Mucosa of descending colon (tissue), 3 donors: ENCODE data around the gene VILL. TPM values are rescaled to one million over a fixed set of nuclear protein-coding genes. Genes with fewer than 3 reads are reported as not detected.
A peak's percentile ranks its signal among the peaks of the same experiment; 100 is the strongest.

ENCODE experiments used
- ATAC-seq: fragments of 200-7000 bp; cut with Tn5 transposase; one replicate; pipeline ENCODE4 v1.9.1; 2020; ENCODE audit warnings: mild to moderate bottlenecking, moderate library complexity
- DNase-seq, 3 donors: peaks; one replicate each; pipeline ENCODE4 v3.0.0-alpha.2; 2020
- H3K36me3 ChIP-seq: fragments of 200-600 bp; one replicate; pipeline ENCODE4 v1.8.0; 2021; ENCODE audit warnings: low read depth, mild to moderate bottlenecking
- H3K4me1 ChIP-seq: fragments of 200-600 bp; one replicate; pipeline ENCODE4 v1.8.0; 2021; ENCODE audit warnings: low read depth, mild to moderate bottlenecking
- H3K4me3 ChIP-seq: fragments of 200-600 bp; one replicate; pipeline ENCODE4 v1.8.0; 2021; ENCODE audit warnings: mild to moderate bottlenecking
- H3K9me3 ChIP-seq: fragments of 200-600 bp; one replicate; pipeline ENCODE4 v1.8.0; 2021; ENCODE audit warnings: mild to moderate bottlenecking
- intact Hi-C, 2 donors: fragments of 100-400 bp; cut with DNase I in 1 of 2; cut with micrococcal nuclease in 1 of 2; formaldehyde crosslinking; loops; one replicate each; pipeline versions ENCODE4 v1.11.0 to v1.11.1; 2022; cut with DNase I, micrococcal nuclease
- total RNA-seq, 3 donors: library from RNA; stranded (reverse); fragmentation: NEBNext Ultra II Directional in 2 of 3; extraction: Animal tissue kit (Norgen Biotek cat#: 25700) in 2 of 3; gene quantifications; one replicate each; pipeline versions ENCODE4 v1.2.1 to v1.2.4, GENCODE V29; 2021 to 2023
- TF ChIP-seq, protein P1 (sequence below): fragments of 200-600 bp; IDR thresholded peaks from one replicate; pipeline ENCODE4 v1.8.0; 2022; ENCODE audit warnings: antibody characterized with exemption, mild to moderate bottlenecking
- donor health status: DM: no; HTN: no; CAD: no; lungs with moderate emphysema.
- donor health status: DM: no; HTN: no; CAD: no.
- donor health status: DM: no; HTN: yes; CAD: no.

The VILL gene
- total RNA-seq, 3 donors from 2014 or later, result 69.7 to 197 (median 150) TPM

- no peaks in the 10 kb centered on the region for H3K36me3 ChIP-seq
- DNase-seq, result no peak
- TF ChIP-seq, protein P1, sequence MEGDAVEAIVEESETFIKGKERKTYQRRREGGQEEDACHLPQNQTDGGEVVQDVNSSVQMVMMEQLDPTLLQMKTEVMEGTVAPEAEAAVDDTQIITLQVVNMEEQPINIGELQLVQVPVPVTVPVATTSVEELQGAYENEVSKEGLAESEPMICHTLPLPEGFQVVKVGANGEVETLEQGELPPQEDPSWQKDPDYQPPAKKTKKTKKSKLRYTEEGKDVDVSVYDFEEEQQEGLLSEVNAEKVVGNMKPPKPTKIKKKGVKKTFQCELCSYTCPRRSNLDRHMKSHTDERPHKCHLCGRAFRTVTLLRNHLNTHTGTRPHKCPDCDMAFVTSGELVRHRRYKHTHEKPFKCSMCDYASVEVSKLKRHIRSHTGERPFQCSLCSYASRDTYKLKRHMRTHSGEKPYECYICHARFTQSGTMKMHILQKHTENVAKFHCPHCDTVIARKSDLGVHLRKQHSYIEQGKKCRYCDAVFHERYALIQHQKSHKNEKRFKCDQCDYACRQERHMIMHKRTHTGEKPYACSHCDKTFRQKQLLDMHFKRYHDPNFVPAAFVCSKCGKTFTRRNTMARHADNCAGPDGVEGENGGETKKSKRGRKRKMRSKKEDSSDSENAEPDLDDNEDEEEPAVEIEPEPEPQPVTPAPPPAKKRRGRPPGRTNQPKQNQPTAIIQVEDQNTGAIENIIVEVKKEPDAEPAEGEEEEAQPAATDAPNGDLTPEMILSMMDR, result no peak
- no peak overlapping the region for H3K4me3 ChIP-seq
- peaks cover 47% of the 10 kb centered on the region for H3K4me1 ChIP-seq
- intact Hi-C loops, result no loop called here
- peak; percentile 76 for ATAC-seq
- no peaks in the 10 kb centered on the region for H3K9me3 ChIP-seq
Observed at GRCh38 chr3:37944391-37944842, 46.2 kb upstream of the VILL start.

- no peak for DNase-seq
- intact Hi-C loops, result no loop called here
- no peak for ATAC-seq
- TF ChIP-seq, protein P1, result no peak
- H3K36me3 ChIP-seq, result no peaks in the 10 kb centered on the region
- H3K9me3 ChIP-seq, result no peaks in the 10 kb centered on the region
- peaks cover 47% of the 10 kb centered on the region for H3K4me1 ChIP-seq
- no peak overlapping the region for H3K4me3 ChIP-seq
Observed at GRCh38 chr3:37945156-37945806, 45.3 kb upstream of the VILL start.

DNA sequence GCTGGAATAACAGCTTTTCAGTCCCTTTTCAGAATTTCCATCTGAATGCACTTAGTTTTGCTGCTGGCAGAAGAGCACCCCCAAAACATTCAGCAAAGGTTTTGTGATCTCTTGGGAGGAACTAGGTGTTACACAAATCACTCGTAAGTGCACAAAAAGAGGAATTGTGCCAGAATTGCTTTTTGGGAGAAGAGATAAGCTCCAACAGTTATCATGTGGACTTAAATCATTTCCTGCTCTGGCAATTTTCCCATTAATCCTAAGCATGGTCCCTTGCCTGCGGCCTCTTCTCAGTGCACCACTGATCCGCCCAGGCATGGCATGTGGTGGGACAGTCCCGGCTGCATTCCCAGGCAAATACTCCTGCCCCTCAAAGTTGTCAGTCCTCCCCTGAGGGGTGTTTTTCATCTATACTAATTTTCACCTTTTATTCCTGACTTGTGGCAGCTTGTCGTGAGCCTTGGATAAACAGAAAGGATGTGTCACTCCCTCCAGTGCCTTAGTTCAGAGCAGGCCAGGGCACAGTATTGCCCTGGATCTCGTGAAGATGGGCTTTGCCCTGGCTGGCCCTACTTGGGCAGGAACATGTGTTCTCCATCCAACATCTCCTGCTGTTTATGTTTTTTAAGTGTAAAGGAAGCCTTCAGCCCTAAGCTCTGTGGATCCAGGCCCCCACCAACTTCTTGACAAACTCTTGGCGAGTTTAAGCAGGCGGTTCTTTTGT is 44.6 kb upstream of the VILL start:
- Histone ChIP-seq H3K4me3 (no peak overlapping the region), H3K36me3 (no peaks in the 10 kb centered on the region), H3K4me1 (peaks cover 47% of the 10 kb centered on the region), H3K9me3 (no peaks in the 10 kb centered on the region)
- TF ChIP-seq, protein P1, result no peak
- intact Hi-C loops, result no loop called here
- peak; percentile 49 for ATAC-seq
- no peak for DNase-seq

- DNase-seq, result no peak
- H3K4me3 ChIP-seq, result no peak overlapping the region
- intact Hi-C loops, result no loop called here
- H3K4me1 ChIP-seq, result peaks cover 42% of the 10 kb centered on the region
- no peaks in the 10 kb centered on the region for H3K9me3 ChIP-seq
- TF ChIP-seq, protein P1, result no peak
- ATAC-seq, result no peak
- H3K36me3 ChIP-seq, result no peaks in the 10 kb centered on the region
Observed at GRCh38 chr3:37946531-37946889, 44.1 kb upstream of the VILL start.

DNA sequence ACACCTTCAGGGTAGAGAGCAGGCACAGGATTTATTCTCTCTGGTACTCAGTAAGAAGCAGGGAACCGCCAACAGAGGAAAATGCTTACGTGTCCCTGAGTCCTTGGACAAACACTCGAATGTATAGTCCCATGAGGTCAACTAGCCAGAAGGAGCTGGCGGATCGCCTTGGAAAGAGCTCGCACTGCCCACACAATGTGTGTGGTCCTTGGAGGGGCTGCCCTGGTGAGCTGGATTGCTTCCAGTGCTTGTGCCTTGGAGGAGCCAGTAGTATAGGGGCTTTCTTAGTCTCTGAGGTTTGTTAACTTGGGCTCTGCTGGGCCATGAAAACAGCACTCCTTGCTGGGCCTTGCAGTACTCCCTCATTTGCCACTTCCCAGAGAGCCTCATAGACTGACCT is 40.7 kb upstream of the VILL start:
- H3K9me3 ChIP-seq, result no peaks in the 10 kb centered on the region
- H3K4me1 ChIP-seq, result peaks cover 15% of the 10 kb centered on the region
- TF ChIP-seq, protein P1, result no peak
- H3K4me3 ChIP-seq, result no peak overlapping the region
- H3K36me3 ChIP-seq, result no peaks in the 10 kb centered on the region
- DNase-seq (peak in 1 of 3 donors; percentile 14), ATAC-seq (no peak)
- intact Hi-C loops, result no loop called here
